GM12878 (cell line): ENCODE data around the gene LRRC59. TPM values are rescaled to one million over a fixed set of nuclear protein-coding genes. Genes with fewer than 3 reads are reported as not detected.

Experiments used
- ATAC-seq: fragments of 200-7000 bp; cut with Tn5 transposase; 3 replicates; pipeline ENCODE4 v1.9.1; 2020; ENCODE audit warnings: mild to moderate bottlenecking, moderate library complexity
- BruUV-seq: library from RNA; stranded (reverse); fragments of 400-500 nt; replicated peaks from 2 replicates; lab custom pipeline; 2021; lab: Mats Ljungman, UMichigan
- CTCF ChIA-PET: fragments of 300-600 bp; sonication (Branson Sonifier 250); formaldehyde crosslinking; extraction: SDS; loops from one replicate; lab custom pipeline; 2021; ENCODE audit warnings: inconsistent platforms; lab: Yijun Ruan, JAX
- POLR2A ChIA-PET: fragments of 350-600 bp; formaldehyde crosslinking; extraction: SDS; loops from one replicate; lab custom pipeline; 2021; ENCODE audit warnings: inconsistent platforms; lab: Charles Lee
- RAD21 ChIA-PET: fragments of 300-600 bp; sonication (Branson Sonifier 250); formaldehyde crosslinking; loops from one replicate; lab custom pipeline; 2023; ENCODE audit warnings: antibody characterized with exemption; ENCODE audit not compliant: unreplicated experiment; lab: Charles Lee
- SMC1A ChIA-PET: fragments of 300-600 bp; sonication (Branson Sonifier 250); formaldehyde crosslinking; loops from one replicate; lab custom pipeline; 2023; ENCODE audit not compliant: unreplicated experiment, uncharacterized antibody; lab: Charles Lee
- DNase-seq: peaks from one replicate; pipeline ENCODE4 v3.0.0-alpha.2; 2011; ENCODE audit warnings: low read depth, low spot score
- FAIRE-seq: peaks from 3 replicates; lab custom pipeline; 2011; peaks lifted over from hg19 to GRCh38; lab: Jason Lieb, UNC
- H2AFZ ChIP-seq: 2 replicates; pipeline ENCODE4 v1.6.0; 2011; ENCODE audit warnings: low read depth, low read length, control low read depth; ENCODE audit not compliant: control insufficient read depth
- H3K27ac ChIP-seq: 2 replicates; pipeline ENCODE4 v1.5.1; 2011; ENCODE audit warnings: control low read depth; ENCODE audit not compliant: control insufficient read depth, insufficient read depth
- H3K27me3 ChIP-seq, 2 experiments: replicated peaks in 1 of 2; 2 replicates each; pipeline versions ENCODE4 v1.6.0 to v1.6.1; 2011; ENCODE audit warnings: low read length in 1 of 2; ENCODE audit not compliant: control insufficient read depth in 2 of 2, insufficient read depth in 2 of 2
- H3K36me3 ChIP-seq, 2 experiments: 2 replicates each; pipeline ENCODE4 v1.5.1; 2011; ENCODE audit warnings: low read length in 1 of 2; ENCODE audit not compliant: control insufficient read depth in 2 of 2, insufficient read depth in 2 of 2
- H3K4me1 ChIP-seq: 2 replicates; pipeline ENCODE4 v1.6.1; 2011; ENCODE audit warnings: mild to moderate bottlenecking, low read length, moderate library complexity, mixed read lengths; ENCODE audit not compliant: control insufficient read depth, insufficient read depth
- H3K4me2 ChIP-seq: 2 replicates; pipeline ENCODE4 v1.6.0; 2011; ENCODE audit warnings: control low read depth; ENCODE audit not compliant: control insufficient read depth, insufficient read depth
- H3K4me3 ChIP-seq: fragments of 200-600 bp; sonication (generic); 2 replicates; pipeline ENCODE4 v1.5.1; 2016
- H3K79me2 ChIP-seq: 2 replicates; pipeline ENCODE4 v1.6.0; 2011; ENCODE audit warnings: low read length; ENCODE audit not compliant: control insufficient read depth, insufficient read depth
- H3K9ac ChIP-seq: 2 replicates; pipeline ENCODE4 v1.8.0; 2011; ENCODE audit warnings: low read length, control low read depth, mixed read lengths; ENCODE audit not compliant: control insufficient read depth, insufficient read depth
- H3K9me3 ChIP-seq: replicated peaks from 3 replicates; pipeline ENCODE4 v1.5.1; 2011; ENCODE audit warnings: mild to moderate bottlenecking, low read length; ENCODE audit not compliant: control insufficient read depth, insufficient read depth
- H4K20me1 ChIP-seq: 2 replicates; pipeline ENCODE4 v1.6.0; 2011; ENCODE audit not compliant: control insufficient read depth, insufficient read depth
- BHLHE40 ChIP-seq, 2 experiments: fragments of 450-650 bp in 1 of 2; IDR thresholded peaks; 2 replicates each; pipeline ENCODE4 v1.6.1; 2011 to 2017; ENCODE audit warnings: low read depth in 2 of 2, borderline replicate concordance in 1 of 2, improper control_type of control experiment in 1 of 2, low read length in 1 of 2, mild to moderate bottlenecking in 1 of 2
- FOXK2 ChIP-seq: fragments of 450-650 bp; IDR thresholded peaks from 2 replicates; pipeline ENCODE4 v1.6.1; 2017; ENCODE audit warnings: mild to moderate bottlenecking, moderate library complexity
- PAX8 ChIP-seq: fragments of 450-650 bp; IDR thresholded peaks from 2 replicates; pipeline ENCODE4 v1.6.1; 2017; ENCODE audit warnings: mild to moderate bottlenecking, moderate library complexity
- RAD21 ChIP-seq: IDR thresholded peaks from 2 replicates; pipeline ENCODE4 v1.6.1; 2011; ENCODE audit warnings: mild to moderate bottlenecking, low read depth, low read length, moderate library complexity; ENCODE audit not compliant: insufficient read depth
- USF2 ChIP-seq: IDR thresholded peaks from 2 replicates; pipeline ENCODE4 v1.6.1; 2011; ENCODE audit warnings: low read depth, low read length, improper control_type of control experiment, borderline replicate concordance
- WGBS: methylation state at CpG from one replicate; pipeline ENCODE4 v1.1.6; 2016; ENCODE audit warnings: low lambda C conversion rate; ENCODE audit not compliant: insufficient replicate concordance, insufficient coverage; ENCODE audit errors: missing lambda C conversion rate; 5-methylcytosine and 5-hydroxymethylcytosine counted together
- in situ Hi-C: fragments of 300-500 bp; cut with MboI; formaldehyde crosslinking; loops from 9 replicates; pipeline ENCODE4 v1.14.3; 2018; ENCODE audit warnings: mixed read lengths
- intact Hi-C: fragments of 100-400 bp; cut with micrococcal nuclease; formaldehyde crosslinking; loops from one replicate; pipeline ENCODE4 v1.14.2; 2022; ENCODE audit not compliant: unreplicated experiment
- polyA plus RNA-seq, 11 experiments: library from polyadenylated mRNA; depleted of rRNA in 4 of 11; unstranded in 6 of 11; stranded (reverse) in 5 of 11; fragments of >200 nt; fragmentation: Nextera tagmentation in 4 of 11; fragmentation: Illumina TruSeq in 1 of 11; extraction: Ambion mirVana in 4 of 11; extraction: Trizol in 1 of 11; gene quantifications; 1 replicate in 1 of 11; 2 replicates in 10 of 11; pipeline versions ENCODE4 v1.2.1 to v1.2.3, GENCODE V29; 2011 to 2016; ENCODE audit warnings: inconsistent platforms in 2 of 11, missing spikeins in 2 of 11, low read depth in 1 of 11
- total RNA-seq, 4 experiments: library from RNA; depleted of rRNA in 3 of 4; stranded (reverse); fragments of >200 nt in 3 of 4; fragmentation: Illumina TruSeq in 1 of 4; extraction: Trizol in 1 of 4; gene quantifications; 2 replicates each; pipeline versions ENCODE4 v1.2.1 to v1.2.3, GENCODE V29; 2013 to 2021
- TF ChIP-seq, protein P1 (sequence below): fragments of 450-650 bp; IDR thresholded peaks from 2 replicates; pipeline ENCODE4 v1.6.1; 2016; ENCODE audit warnings: mild to moderate bottlenecking, moderate library complexity, borderline replicate concordance

Gene LRRC59
- total and polyA plus RNA-seq, 10 of the 15 experiments (the other 5 are each of a cell fraction or from before 2014, with no cell fraction given): 8.8 to 82.2 (median 63.0) TPM

GRCh38 chr17:50430821-50431618 lies 33.7 kb upstream of the LRRC59 start:
- 69% methylated on average over 4 of the region's 4 CpGs for WGBS
- Histone ChIP-seq H3K36me3 (no peaks in the 10 kb centered on the region), H3K27ac (no peak overlapping the region)
- TF ChIP-seq BHLHE40 (IDR thresholded peaks at IDR 0.05; ENCODE audit: borderline replicate concordance in 1 of 2, low read depth in 2 of 2, low read length in 1 of 2): no peak
- TF ChIP-seq PAX8: no peak
- no peak for TF ChIP-seq USF2
- TF ChIP-seq, protein P1, sequence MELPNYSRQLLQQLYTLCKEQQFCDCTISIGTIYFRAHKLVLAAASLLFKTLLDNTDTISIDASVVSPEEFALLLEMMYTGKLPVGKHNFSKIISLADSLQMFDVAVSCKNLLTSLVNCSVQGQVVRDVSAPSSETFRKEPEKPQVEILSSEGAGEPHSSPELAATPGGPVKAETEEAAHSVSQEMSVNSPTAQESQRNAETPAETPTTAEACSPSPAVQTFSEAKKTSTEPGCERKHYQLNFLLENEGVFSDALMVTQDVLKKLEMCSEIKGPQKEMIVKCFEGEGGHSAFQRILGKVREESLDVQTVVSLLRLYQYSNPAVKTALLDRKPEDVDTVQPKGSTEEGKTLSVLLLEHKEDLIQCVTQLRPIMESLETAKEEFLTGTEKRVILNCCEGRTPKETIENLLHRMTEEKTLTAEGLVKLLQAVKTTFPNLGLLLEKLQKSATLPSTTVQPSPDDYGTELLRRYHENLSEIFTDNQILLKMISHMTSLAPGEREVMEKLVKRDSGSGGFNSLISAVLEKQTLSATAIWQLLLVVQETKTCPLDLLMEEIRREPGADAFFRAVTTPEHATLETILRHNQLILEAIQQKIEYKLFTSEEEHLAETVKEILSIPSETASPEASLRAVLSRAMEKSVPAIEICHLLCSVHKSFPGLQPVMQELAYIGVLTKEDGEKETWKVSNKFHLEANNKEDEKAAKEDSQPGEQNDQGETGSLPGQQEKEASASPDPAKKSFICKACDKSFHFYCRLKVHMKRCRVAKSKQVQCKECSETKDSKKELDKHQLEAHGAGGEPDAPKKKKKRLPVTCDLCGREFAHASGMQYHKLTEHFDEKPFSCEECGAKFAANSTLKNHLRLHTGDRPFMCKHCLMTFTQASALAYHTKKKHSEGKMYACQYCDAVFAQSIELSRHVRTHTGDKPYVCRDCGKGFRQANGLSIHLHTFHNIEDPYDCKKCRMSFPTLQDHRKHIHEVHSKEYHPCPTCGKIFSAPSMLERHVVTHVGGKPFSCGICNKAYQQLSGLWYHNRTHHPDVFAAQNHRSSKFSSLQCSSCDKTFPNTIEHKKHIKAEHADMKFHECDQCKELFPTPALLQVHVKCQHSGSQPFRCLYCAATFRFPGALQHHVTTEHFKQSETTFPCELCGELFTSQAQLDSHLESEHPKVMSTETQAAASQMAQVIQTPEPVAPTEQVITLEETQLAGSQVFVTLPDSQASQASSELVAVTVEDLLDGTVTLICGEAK: no peak
- TF ChIP-seq FOXK2: no peak
- TF ChIP-seq RAD21: no peak
- TF ChIP-seq, all 136 proteins: peak for 0
- in situ Hi-C loops: no loop called here
- peaks cover 6% of the 10 kb centered on the region for H3K79me2 ChIP-seq
- BruUV-seq: no TSS peak
- ATAC-seq (no peak), FAIRE-seq (no peak), DNase-seq (no peak)
- SMC1A ChIA-PET: interaction anchor here (1.1 to 2.8 kb wide), 4 partner anchors 10 to 40 kb away, joined by 3 to 10 read pairs (median 4); no protein-coding TSS in a partner anchor
- no peaks in the 10 kb centered on the region for H3K27me3 ChIP-seq
- H4K20me1 ChIP-seq: no peaks in the 10 kb centered on the region
- RAD21 ChIA-PET: interaction anchor here (0.6 to 1.2 kb wide), 3 partner anchors 20 to 261 kb away, joined by 3 to 4 read pairs (median 3); no protein-coding TSS in a partner anchor
- no peaks in the 10 kb centered on the region for H3K9me3 ChIP-seq
- peaks cover 8% of the 10 kb centered on the region for H3K4me1 ChIP-seq
- H2AFZ ChIP-seq: no peak overlapping the region
- intact Hi-C loops: no loop called here
- no peak overlapping the region for H3K4me3 ChIP-seq
- H3K9ac ChIP-seq: no peak overlapping the region
- no peak overlapping the region for H3K4me2 ChIP-seq
- POLR2A ChIA-PET: interaction anchor here (0.6 to 1.4 kb wide), 3 partner anchors 9 to 294 kb away, joined by 3 to 4 read pairs (median 4); partner anchors contain the start of gene LRRC59
- CTCF ChIA-PET: interaction anchor here (0.9 to 4.6 kb wide), 5 partner anchors 9 to 69 kb away, joined by 4 to 24 read pairs (median 6); partner anchors contain the start of genes LRRC59 and RSAD1
